ENCODE data around the gene ZNF500.

DNA sequence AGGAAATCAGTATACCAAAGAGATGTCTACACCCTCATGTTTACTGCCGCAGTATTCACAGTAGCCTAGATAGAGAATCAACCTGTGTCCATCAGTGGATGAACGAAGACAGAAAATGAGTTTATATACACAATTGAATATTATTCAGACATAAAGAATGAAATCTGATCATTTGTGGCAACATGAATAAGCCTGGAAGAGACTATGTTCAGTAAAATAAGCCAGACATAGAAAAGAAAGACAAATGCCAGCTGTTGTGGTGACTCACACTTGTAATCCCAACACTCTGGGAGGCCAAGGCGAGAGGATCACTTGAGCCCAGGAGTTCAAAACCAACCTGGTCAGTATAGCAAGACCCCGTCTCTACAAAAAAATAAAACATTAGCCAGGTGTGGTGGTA is 57.5 kb downstream of the ZNF500 start:
- no peak for TF ChIP-seq POLR2AphosphoS5 (IDR thresholded peaks at IDR 0.05)
- TF ChIP-seq, protein P1, sequence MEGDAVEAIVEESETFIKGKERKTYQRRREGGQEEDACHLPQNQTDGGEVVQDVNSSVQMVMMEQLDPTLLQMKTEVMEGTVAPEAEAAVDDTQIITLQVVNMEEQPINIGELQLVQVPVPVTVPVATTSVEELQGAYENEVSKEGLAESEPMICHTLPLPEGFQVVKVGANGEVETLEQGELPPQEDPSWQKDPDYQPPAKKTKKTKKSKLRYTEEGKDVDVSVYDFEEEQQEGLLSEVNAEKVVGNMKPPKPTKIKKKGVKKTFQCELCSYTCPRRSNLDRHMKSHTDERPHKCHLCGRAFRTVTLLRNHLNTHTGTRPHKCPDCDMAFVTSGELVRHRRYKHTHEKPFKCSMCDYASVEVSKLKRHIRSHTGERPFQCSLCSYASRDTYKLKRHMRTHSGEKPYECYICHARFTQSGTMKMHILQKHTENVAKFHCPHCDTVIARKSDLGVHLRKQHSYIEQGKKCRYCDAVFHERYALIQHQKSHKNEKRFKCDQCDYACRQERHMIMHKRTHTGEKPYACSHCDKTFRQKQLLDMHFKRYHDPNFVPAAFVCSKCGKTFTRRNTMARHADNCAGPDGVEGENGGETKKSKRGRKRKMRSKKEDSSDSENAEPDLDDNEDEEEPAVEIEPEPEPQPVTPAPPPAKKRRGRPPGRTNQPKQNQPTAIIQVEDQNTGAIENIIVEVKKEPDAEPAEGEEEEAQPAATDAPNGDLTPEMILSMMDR (IDR thresholded peaks at IDR 0.05): no peak

All from prostate gland (tissue), 2 donors.